CD14-positive monocyte (primary cell): ENCODE results near the gene FAM227B. TPM values are rescaled to one million over a fixed set of nuclear protein-coding genes. Genes with fewer than 3 reads are reported as not detected.

Experiments
- DNase-seq, 3 donors: peaks; one replicate each; pipeline ENCODE4 v3.0.0-alpha.2; 2011 to 2022
- H2AFZ ChIP-seq: 2 replicates; pipeline ENCODE4 v1.6.0; 2012; ENCODE audit warnings: mild to moderate bottlenecking, low read depth, low read length, inconsistent platforms; ENCODE audit not compliant: insufficient read depth, poor library complexity, severe bottlenecking
- H3K27ac ChIP-seq, 2 donors: 1 replicate in 1 of 2; 2 replicates in 1 of 2; pipeline ENCODE4 v1.5.1; 2012 to 2013; ENCODE audit warnings: low read length in 2 of 2, control low read depth in 1 of 2, inconsistent platforms in 1 of 2, low read depth in 1 of 2, mild to moderate bottlenecking in 1 of 2
- H3K27me3 ChIP-seq, 2 donors: one replicate each; pipeline versions ENCODE4 v1.6.0 to v1.6.1; 2011 to 2013; ENCODE audit warnings: low read length in 2 of 2; ENCODE audit not compliant: control insufficient read depth in 2 of 2, insufficient read depth in 2 of 2
- H3K36me3 ChIP-seq, 2 donors: replicated peaks in 1 of 2; 1 replicate in 1 of 2; 2 replicates in 1 of 2; pipeline versions ENCODE4 v1.5.1 to v1.6.1; 2012 to 2013; ENCODE audit warnings: low read length in 2 of 2, control low read depth in 1 of 2, inconsistent platforms in 1 of 2, mild to moderate bottlenecking in 1 of 2; ENCODE audit not compliant: insufficient read depth in 2 of 2, control insufficient read depth in 1 of 2
- H3K4me1 ChIP-seq, 2 donors: 1 replicate in 1 of 2; 2 replicates in 1 of 2; pipeline versions ENCODE4 v1.5.1 to v1.6.1; 2012 to 2013; ENCODE audit warnings: low read length in 2 of 2, control low read depth in 1 of 2, inconsistent platforms in 1 of 2, mild to moderate bottlenecking in 1 of 2, moderate library complexity in 1 of 2; ENCODE audit not compliant: insufficient read depth in 2 of 2, control insufficient read depth in 1 of 2
- H3K4me2 ChIP-seq: replicated peaks from 2 replicates; pipeline ENCODE3; 2012; ENCODE audit warnings: low read length, moderate library complexity, mild to moderate bottlenecking; ENCODE audit not compliant: poor library complexity, severe bottlenecking; ENCODE audit errors: extremely low read depth
- H3K4me3 ChIP-seq, 3 experiments: fragments of 200-600 bp in 1 of 3; sonication (generic) in 1 of 3; replicated peaks in 1 of 3; 1 replicate in 2 of 3; 2 replicates in 1 of 3; pipeline ENCODE4 v1.5.1; 2011 to 2013; ENCODE audit warnings: low read length in 3 of 3, mild to moderate bottlenecking in 3 of 3, control low read depth in 2 of 3, low read depth in 2 of 3, inconsistent platforms in 1 of 3, moderate library complexity in 1 of 3
- H3K79me2 ChIP-seq: 2 replicates; pipeline ENCODE4 v1.6.0; 2012; ENCODE audit warnings: mild to moderate bottlenecking, control low read depth, inconsistent platforms, low read length, moderate library complexity; ENCODE audit not compliant: insufficient read depth
- H3K9ac ChIP-seq: 2 replicates; pipeline ENCODE4 v1.6.0; 2017; ENCODE audit warnings: low read length, mild to moderate bottlenecking; ENCODE audit not compliant: insufficient read depth, poor library complexity, severe bottlenecking
- H3K9me3 ChIP-seq, 2 donors: replicated peaks in 1 of 2; 1 replicate in 1 of 2; 2 replicates in 1 of 2; pipeline versions ENCODE4 v1.5.1 to v1.6.1; 2012 to 2013; ENCODE audit warnings: low read length in 2 of 2, control low read depth in 1 of 2; ENCODE audit not compliant: control insufficient read depth in 1 of 2, insufficient read depth in 1 of 2
- H4K20me1 ChIP-seq: 2 replicates; pipeline ENCODE4 v1.6.0; 2012; ENCODE audit warnings: mild to moderate bottlenecking, low read length, control low read depth, moderate library complexity; ENCODE audit not compliant: insufficient read depth
- H3K27ac Mint-ChIP-seq, 7 donors: one replicate each; pipeline ENCODE4 v1.8.0; 2020; ENCODE audit warnings: mild to moderate bottlenecking in 7 of 7, mixed read lengths in 7 of 7, moderate library complexity in 6 of 7, inconsistent platforms in 2 of 7
- H3K27me3 Mint-ChIP-seq, 3 donors: one replicate each; pipeline ENCODE4 v1.8.0; 2021 to 2022; ENCODE audit warnings: low read depth in 3 of 3, mild to moderate bottlenecking in 3 of 3, mixed read lengths in 3 of 3, moderate library complexity in 3 of 3, inconsistent platforms in 1 of 3
- H3K36me3 Mint-ChIP-seq, 2 donors: one replicate each; pipeline ENCODE4 v1.8.0; 2020; ENCODE audit warnings: mixed read lengths in 2 of 2, inconsistent platforms in 1 of 2, mild to moderate bottlenecking in 1 of 2
- H3K4me1 Mint-ChIP-seq: one replicate; pipeline ENCODE4 v1.8.0; 2020; ENCODE audit warnings: mild to moderate bottlenecking, mixed read lengths
- H3K4me3 Mint-ChIP-seq, 2 donors: one replicate each; pipeline ENCODE4 v1.8.0; 2020; ENCODE audit warnings: mild to moderate bottlenecking in 2 of 2, mixed read lengths in 2 of 2, moderate library complexity in 1 of 2
- H3K9me3 Mint-ChIP-seq, 7 donors: one replicate each; pipeline ENCODE4 v1.8.0; 2020 to 2022; ENCODE audit warnings: mixed read lengths in 7 of 7, mild to moderate bottlenecking in 6 of 7, moderate library complexity in 6 of 7, inconsistent platforms in 2 of 7
- CTCF ChIP-seq: fragments of 200-600 bp; IDR thresholded peaks from one replicate; pipeline ENCODE4 v1.8.0; 2022; ENCODE audit warnings: antibody characterized with exemption, mild to moderate bottlenecking
- WGBS: methylation state at CpG from one replicate; pipeline ENCODE4 v1.1.5; 2013; ENCODE audit warnings: missing lambda C conversion rate; ENCODE audit not compliant: insufficient coverage; 5-methylcytosine and 5-hydroxymethylcytosine counted together
- intact Hi-C, 2 donors: fragments of 100-400 bp; cut with micrococcal nuclease; formaldehyde crosslinking; loops; one replicate each; pipeline versions ENCODE4 v1.15.0 to v1.15.1; 2023
- polyA plus RNA-seq, 3 donors: library from polyadenylated mRNA; depleted of rRNA in 1 of 3; unstranded in 2 of 3; stranded (reverse) in 1 of 3; fragments of 300-500 nt in 2 of 3; fragments of >200 nt in 1 of 3; fragmentation: Illumina TruSeq in 2 of 3; gene quantifications; 1 replicate in 2 of 3; 2 replicates in 1 of 3; pipeline ENCODE4 v1.2.3, GENCODE V29; 2012 to 2021

FAM227B gene
- polyA plus RNA-seq, 3 donors = 0.28 to 0.72 (median 0.49) TPM

GRCh38 chr15:49327927-49328326, 292.7 kb downstream of the FAM227B start:
- no peaks in the 10 kb centered on the region for H3K79me2 ChIP-seq
- Mint-ChIP-seq H3K27ac (no peak overlapping the region), H3K27me3 (no peaks in the 10 kb centered on the region), H3K9me3 (no peaks in the 10 kb centered on the region), H3K4me3 (no peak overlapping the region), H3K36me3 (peaks cover 38 to 39% of the 10 kb centered on the region in 2 donors), H3K4me1 (no peaks in the 10 kb centered on the region)
- no peak overlapping the region for H3K4me3 ChIP-seq
- H3K4me1 ChIP-seq = no peaks in the 10 kb centered on the region
- H4K20me1 ChIP-seq = no peaks in the 10 kb centered on the region
- no peak overlapping the region for H3K27ac ChIP-seq
- H3K36me3 ChIP-seq = peaks cover 17 to 38% of the 10 kb centered on the region in 2 donors
- no peaks in the 10 kb centered on the region for H3K27me3 ChIP-seq
- no peak overlapping the region for H3K4me2 ChIP-seq
- TF ChIP-seq CTCF = no peak
- intact Hi-C loops = no loop called here
- H3K9ac ChIP-seq = no peak overlapping the region
- WGBS = 90% methylated on average over 2 of the region's 4 CpGs
- no peaks in the 10 kb centered on the region for H3K9me3 ChIP-seq
- H2AFZ ChIP-seq = no peak overlapping the region
- DNase-seq = no peak

DNA sequence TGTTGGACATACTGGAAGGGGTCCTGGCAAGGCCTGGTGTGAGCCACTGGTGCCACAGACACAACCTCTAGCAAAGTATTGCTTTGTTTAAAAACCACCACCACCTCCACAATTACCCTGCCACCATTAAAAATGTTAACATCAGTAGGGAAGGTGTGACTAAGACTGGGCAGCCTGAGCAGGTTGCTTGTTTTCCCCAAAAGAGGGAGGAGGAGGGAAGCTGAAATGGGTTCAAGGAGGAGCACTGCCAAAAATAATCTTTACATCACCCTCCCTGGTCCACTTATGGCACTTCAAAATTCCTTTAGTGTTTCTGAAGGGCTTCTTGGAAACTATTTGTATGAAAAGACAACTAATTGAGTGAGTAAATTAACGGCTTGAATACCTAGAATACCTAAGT, 297.4 kb downstream of the FAM227B start:
- H3K4me3 Mint-ChIP-seq = no peak overlapping the region
- H3K27me3 Mint-ChIP-seq = no peaks in the 10 kb centered on the region
- no peaks in the 10 kb centered on the region for H3K9me3 ChIP-seq
- H3K36me3 Mint-ChIP-seq = peaks cover 51 to 52% of the 10 kb centered on the region in 2 donors
- H3K27me3 ChIP-seq = no peaks in the 10 kb centered on the region
- intact Hi-C loops = no loop called here
- peaks cover 20% of the 10 kb centered on the region for H3K4me1 Mint-ChIP-seq
- H3K27ac ChIP-seq = no peak overlapping the region
- WGBS = no CpG with 5 or more reads among the region's 1 CpG
- H2AFZ ChIP-seq = no peak overlapping the region
- peaks cover 19 to 20% of the 10 kb centered on the region in 2 donors for H3K4me1 ChIP-seq
- H4K20me1 ChIP-seq = no peaks in the 10 kb centered on the region
- H3K4me3 ChIP-seq = no peak overlapping the region
- peaks cover 0 to 2% (median 0%) of the 10 kb centered on the region in 7 donors for H3K9me3 Mint-ChIP-seq
- no peak overlapping the region for H3K4me2 ChIP-seq
- DNase-seq = no peak
- TF ChIP-seq CTCF = no peak
- no peak overlapping the region for H3K27ac Mint-ChIP-seq
- no peaks in the 10 kb centered on the region for H3K79me2 ChIP-seq
- no peak overlapping the region for H3K9ac ChIP-seq
- peaks cover 13 to 57% of the 10 kb centered on the region in 2 donors for H3K36me3 ChIP-seq
